ENCODE data around the gene HNRNPC.

DNA sequence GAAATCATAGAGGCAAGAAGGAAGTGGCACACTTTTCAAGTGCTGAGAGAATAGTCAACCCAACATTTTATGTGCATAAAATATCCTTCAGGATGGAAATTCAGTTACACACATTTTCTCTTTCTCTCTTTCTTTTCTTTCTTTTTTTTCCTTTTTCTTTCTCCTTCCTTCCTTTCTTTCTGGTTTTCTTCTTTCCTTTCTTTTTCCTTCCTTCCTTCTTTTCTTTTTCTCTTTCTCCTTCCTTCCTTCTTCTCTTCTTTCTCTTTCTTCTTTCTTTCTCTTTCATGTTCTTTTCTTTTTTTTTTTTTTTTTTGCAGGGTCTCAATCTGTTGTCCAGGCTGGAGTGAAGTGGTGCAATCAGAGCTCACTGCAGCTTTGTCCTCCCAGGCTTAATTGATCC is 74.6 kb downstream of the HNRNPC start:
- no peak for TF ChIP-seq EZH2 (IDR thresholded peaks at IDR 0.05; ENCODE audit: insufficient read depth, poor library complexity, severe bottlenecking)
- no peak for TF ChIP-seq EZH2phosphoT487 (IDR thresholded peaks at IDR 0.05; ENCODE audit: insufficient read depth, low read depth)
